Activated CD4-positive, alpha-beta T cell treated with anti-CD3 and anti-CD28 coated beads for 48 hours (primary cell): Measurements from ENCODE around the gene TLK1.
"Not testable (repeated sequence)": the region's sequence is repeated elsewhere in the genome, so short reads cannot be mapped to it uniquely, and the experiment has no call there.

Source experiments
- DNase-seq: peaks from one replicate; pipeline ENCODE4 v3.0.0-alpha.2; 2020

TLK1 gene

DNA sequence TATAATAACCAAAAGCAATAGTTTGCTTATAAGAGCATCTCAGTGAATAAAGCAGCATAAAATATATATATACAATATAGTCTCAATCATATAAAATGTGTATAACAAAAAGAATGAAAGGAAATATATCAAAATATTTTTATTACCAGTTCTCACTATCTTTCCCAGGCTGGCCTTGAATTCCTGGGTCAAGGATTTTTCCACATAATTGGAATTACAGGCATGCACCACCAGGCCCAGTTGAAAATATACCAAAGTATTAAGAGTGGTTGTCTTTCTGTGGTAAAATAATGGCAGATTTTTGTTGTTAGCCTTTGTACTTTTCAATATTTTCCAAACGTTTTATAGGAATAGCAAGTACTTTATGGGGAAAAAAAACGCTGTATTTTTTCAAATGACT is 8.6 kb upstream of the TLK1 start:
- no peak for DNase-seq

DNA sequence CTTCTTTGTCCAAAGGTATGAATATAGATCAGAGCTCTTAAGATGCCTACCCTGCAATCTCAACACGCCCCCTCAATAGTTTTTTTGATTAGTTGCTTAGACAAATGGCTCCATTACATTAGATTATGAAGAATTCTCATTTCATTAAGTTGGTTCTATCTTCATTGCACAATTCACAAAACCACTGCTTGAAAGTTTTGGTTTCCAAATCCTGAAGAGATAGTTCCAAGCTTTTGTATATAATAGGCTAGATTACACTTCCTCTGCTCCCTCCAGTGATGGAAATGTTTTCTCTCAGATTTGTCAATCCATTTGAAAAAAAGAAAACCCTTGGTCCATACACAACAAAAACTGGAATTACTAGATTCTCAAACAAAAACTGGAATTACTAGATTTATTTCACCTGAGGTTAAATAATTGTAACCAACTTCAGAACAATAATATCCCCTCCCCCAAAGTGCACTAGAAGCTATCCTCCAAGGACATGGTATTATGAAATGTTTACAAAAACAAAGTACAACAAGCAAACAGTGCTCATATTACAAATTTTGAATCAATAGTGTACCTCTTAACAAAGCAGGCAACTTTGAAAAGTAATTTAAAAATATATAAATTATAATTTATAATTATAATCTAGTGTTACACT is 6.8 kb upstream of the TLK1 start:
- DNase-seq, result no peak

DNA sequence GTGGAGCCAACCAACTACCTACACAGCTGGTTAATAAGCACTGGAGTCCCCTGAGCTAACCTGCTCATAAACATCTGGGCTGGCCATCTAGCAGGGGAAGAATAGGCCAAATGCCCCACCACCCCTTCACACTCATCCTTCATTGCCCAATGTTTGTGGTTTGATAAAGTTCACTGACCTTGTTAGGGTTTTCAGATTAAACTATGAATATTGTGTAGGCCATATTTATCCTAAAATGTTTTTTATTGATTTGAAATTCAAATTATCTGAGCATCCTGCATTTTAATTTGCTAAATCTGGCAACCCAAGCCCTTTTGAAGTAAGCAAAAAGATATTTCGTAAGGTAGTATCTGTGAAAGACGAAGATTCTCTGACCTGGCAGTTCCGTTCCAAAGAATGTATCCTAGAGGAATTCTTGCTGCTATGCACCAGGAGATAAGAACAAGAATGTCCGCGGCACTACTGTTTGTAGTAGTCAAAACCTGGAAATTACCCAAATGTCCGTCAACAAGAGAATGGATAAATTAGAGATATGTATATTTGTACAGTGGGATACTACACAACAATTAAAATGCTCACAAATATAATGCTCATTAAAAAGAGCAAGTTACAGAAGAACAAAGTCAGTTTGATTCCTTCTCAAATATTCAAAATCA is 5.8 kb upstream of the TLK1 start:
- no peak for DNase-seq

DNA sequence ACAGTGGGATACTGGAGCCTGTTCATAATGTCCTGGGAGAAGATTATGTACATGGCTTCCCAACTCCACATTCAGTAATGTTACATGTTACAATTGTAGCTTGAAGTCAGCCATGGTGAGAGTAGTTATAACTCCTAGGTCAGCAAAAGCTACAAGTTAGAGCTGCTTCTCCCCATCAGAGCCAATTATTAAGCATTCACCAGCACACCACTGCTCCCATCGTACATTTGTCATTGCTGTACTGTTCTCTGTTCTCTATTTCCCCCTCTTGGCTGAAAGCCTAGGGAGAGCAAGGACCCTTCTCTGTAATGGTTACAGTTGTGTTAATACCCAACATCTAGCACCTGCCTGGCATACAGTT is 5.3 kb upstream of the TLK1 start:
- DNase-seq, result no peak

DNA sequence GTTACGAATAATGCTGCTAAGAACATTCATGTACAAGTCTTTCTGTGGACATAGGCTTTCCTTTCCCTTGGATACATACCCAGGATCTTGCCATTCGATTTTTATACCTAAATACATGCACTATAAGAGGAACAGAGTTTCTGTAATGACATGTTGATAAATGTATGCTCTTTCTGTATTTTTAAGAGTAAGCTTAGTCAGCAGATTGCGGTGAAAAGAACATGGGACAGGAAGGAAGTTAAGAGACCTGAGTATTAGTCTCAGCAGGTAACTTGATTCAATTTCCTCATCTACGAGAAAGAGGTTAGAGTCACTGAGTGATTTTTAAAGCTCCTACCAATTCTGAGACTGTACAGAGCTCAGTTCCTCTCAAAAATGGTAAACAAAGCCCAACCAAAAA is 2.6 kb upstream of the TLK1 start:
- DNase-seq, result no peak

DNA sequence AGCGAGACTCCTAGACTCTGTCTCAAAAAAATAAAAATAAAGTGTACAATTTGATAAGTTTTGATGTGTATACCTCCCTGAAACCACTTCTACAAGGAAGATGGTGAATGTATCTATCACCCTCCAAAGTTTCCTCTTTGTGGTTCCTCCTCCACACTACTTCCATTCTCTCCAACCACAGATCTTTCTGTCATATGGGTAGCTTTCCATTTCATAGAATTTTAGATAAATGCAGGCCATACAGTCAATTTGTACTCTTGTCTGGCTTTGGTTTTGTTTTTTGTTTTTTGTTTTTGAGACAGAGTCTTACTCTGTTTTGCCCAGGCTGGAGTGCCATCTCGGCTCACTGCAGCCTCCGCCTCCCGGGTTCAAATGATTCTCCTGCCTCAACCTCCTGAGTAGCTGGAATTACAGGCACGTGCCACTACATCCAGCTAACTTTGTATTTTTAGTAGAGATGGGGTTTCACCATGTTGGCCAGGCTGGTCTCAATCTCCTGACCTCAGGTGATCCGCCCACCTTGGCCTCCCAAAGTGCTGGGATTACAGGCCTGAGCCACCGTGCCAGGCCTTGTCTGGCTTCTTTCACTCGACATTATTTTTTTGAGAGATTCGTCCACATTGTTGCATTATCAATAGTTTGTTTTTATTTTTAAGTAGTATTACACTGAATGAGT is 2.0 kb upstream of the TLK1 start:
- not testable (repeated sequence) for DNase-seq

DNA sequence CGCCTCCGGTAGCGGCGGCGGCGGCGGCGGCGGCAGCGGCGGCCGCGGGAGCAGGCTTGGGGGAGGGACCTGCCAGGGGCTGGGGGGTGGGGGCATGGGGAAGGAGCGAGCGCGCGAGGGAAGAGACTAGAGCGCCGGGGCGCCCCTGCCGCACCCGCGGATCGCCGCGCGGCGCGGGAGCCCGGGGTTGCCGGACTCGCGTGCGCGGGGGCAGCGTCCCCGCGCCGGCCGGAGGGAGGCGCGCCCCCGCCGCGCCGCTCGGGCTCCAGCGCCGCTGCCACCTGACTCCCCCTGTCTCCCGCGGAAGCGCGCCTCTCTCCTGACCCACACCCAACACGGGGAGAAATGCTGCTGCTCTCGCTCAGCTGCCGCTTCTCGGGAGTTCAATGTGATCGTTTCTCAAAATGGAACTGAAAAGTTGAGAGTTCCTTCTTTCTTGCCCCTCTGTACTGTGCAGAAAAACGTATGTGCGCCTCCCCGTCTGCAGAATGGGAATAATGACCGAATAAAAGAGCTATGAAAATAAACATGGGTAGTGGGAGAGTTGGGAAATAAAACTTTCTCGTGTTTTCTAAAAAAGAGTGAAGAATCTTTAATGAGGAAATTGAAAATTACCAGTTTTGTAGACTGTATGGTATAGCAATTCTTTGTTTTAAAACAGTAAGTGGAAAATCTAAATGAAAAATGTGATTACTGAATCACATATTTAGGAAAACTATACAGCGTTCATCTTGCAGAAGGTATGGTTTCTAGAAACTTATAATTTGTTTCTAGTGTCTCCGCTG is 455 bp upstream of the TLK1 start:
- DNase-seq, result peak; percentile 71

DNA sequence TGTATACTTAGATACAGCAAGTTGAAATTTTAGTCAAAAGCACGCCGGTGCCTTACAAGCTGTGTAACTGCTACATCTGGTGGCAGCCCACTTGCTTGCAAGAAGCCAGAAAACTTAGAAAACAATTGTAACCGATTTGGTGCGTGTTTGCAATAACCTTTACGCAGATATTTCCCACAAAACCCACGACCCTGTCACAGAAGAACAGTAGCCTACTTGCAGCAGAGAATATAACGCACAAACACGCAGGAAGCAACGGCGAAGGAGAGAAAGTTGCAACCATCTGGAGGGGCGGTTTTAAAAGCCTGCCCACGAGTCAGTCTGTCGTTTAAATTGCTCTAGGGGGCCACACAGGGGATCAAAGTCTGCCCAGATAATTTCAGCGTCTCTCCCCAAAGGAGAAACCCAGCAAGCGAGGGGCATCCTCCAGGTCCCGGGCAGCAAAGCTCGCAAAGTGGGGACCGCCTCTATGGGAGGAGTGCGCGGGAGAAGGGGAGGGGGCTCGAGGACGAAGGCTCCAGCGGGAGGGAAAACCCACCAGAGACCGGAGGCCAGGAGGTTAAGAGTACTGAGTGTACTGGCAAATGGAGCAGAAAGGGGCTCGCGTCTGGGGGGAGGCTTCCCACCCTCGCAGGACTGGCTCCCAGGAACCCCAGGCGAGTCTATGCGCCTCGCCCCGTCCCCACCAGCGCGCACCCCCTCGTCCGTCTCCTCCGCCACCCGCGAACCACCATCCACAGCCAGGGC is 1.1 kb downstream of the TLK1 start:
- DNase-seq, result peak; percentile 65

DNA sequence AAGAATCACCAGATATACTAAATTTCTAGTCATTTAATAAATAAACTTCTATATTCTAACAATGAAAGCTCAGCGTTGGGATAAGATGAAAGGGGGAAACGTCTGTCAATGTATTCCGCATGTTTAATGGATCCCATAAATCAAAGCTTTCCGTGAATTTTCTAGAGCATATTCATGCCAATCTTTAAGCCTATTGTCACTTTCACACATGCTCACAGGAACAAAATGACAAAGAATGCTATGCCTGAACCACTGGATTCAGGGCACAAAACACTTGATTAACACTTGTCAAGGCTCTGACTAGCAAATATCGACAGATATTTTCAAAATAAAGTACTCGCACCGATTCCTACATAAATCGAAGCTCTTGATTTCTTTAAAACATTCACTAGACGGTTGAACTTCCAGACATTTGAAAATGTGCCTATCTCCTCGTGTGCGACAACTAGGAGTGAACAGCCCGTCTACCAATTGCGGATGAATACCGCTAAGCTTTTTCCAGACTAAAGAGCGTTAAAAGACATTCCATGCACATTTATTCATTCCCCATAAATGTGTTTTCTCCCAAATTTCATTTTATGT is 1.8 kb downstream of the TLK1 start:
- DNase-seq, result no peak

DNA sequence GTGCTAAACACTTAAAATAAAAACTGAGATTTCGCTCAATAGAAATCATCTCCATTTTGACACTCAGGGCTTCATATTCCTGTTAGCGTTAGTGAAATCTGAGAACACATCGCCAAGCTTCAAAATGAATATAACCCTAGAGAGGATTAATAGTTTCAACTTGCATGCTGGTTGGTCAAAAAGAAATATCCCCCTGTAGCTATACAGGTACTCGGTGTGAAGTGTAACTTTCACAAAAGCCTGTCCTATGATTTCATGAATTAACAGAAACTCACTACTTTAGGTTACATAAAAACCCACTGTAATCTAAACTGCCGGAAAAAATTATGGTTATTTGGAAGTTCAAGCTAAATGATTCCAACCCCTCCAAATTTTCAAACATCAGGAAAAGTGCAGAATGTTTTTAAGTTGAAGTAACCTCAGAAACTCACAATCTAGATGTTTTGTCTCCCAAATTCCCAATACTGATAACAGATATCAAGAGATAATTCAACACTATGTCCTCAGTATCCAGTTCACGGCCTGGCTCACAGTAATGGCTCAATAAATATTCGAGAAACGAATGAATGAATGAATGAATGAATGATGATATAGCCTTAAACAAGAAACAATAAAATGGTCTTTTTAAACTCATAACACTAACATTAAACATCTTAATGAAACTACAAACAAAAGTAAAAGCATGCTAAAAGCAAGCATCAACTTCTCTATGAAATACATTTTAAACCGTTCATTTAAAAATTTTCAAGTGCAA is 2.5 kb downstream of the TLK1 start:
- no peak for DNase-seq

DNA sequence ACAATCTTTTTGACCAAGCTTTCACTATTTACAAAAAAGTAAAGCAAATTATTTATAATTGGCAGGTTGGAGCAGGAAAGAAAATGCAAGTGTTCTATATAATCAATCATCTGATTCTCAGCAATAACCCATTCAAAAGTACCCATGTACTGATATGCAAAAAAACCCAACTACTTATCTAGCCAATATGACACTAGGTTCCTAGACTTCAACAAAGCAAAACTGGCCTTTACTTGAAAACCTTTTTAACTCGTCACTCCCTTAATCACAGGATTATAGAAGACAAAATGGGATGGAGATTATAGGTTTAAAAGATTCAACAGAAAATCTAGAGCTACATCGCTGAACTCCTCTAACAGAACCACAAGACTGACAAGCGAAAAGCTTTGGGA is 3.6 kb downstream of the TLK1 start:
- DNase-seq, result no peak

DNA sequence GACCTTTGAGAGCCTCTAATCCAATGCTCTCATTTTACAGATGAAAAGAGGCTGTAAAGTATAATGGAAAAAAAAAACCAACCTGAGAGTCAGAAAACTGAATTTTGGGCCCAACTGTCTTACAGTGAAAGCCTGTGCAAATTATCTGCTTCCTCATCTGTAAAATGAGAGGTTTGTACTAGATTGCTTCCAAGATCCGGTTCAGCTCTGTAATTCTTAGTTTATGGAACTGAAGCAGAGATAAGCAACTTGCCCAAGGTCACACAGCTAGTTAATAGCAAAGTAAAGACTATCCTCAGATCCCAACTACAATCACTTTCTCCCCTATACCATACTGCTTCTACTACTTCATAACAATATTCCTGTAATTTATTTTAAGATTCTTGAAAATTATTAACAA is 6.3 kb downstream of the TLK1 start:
- no peak for DNase-seq

DNA sequence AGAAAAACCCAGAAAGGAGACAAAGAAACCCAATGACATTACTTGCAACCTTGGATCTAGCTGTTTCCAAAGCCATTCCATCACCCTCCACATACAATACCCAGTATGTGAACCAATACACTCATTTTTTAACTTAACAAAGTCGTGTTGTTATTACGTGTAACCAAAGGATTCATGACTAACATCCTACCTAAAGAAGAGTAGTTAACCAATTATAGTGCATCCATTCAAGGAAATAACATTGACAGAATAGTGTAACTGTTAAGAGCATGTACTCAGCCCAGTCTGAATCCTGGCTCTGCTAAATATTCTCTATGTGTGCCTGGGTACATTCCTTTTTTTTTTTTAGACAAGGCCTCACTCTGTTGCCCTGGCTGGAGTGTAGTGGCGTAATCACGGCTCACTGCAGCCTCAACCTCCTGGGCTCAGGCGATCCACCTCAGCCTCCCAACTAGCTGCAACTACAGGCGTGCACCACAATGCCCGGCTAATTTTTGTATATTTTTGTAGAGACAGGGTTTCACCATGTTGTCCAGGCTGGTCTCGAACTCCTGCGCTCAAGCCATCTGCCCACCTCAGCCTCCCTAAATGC is 9.9 kb downstream of the TLK1 start:
- no peak for DNase-seq

DNA sequence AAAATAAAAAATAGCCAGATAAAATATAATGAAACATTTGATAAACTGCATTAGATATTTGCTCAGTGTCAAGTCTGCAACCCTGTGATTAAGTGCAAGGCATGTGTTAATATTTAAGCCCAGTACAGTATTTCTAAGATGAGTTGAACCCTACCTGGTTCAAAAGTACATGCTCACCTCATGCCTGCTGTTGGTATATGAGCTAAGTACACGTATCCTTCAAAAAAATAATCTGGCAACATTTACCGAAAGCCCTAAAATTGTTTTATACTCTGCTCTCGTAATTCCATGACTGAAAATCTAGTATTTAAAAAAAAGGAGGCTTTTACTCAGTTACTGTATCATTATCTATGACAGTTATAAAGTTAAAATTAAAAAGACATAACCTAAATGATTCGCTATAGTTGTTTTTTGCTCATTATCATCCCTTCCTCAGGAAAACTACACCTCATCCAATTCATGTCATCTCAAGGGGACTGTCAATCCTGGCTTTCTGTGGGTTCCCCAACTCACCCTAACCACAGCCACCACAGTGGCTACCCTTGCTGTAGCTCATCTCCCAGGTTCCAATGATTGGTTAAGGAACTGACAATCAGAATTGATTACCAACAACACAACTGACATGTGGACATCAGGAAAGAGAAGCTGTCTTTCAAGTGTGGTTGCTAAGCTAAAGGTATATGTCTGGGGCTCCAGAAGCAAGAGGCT is 10.6 kb downstream of the TLK1 start:
- peak; percentile 21 for DNase-seq

DNA sequence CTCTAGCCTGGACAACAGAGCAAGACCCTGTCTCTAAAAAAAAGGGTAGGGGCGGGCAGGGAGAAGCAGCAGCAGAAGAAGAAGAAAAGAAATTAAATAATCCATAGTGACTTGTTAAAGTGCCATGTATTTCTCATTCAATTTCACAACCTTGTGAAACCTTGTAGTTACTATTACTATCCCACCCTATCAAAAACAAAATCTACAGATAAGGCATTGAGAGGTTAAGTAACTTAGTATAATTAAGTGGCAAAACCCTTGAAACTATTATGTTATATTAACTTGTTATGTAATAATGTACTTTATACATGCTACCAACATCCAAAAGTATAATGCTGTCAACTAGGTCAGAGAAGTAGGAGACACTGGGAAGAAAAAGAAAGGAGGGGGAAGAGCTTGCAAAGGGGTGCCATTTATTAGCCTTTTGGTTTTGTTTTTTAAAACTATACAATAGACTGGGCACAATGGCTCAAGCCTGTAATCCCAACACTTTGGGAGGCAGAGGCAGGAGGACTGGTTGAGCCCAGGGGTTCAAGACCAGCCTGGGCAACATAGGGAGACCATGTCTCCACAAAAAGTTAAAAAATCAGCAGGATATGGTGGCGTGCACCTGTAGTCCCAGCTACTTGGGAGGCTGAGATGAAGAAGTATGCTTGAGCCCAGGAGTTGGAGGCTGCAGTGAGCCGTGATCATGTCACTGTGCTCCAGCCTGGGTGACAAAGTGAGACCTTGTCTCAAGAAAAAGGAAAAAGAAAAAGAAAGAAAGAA is 11.3 kb downstream of the TLK1 start:
- DNase-seq, result no peak

DNA sequence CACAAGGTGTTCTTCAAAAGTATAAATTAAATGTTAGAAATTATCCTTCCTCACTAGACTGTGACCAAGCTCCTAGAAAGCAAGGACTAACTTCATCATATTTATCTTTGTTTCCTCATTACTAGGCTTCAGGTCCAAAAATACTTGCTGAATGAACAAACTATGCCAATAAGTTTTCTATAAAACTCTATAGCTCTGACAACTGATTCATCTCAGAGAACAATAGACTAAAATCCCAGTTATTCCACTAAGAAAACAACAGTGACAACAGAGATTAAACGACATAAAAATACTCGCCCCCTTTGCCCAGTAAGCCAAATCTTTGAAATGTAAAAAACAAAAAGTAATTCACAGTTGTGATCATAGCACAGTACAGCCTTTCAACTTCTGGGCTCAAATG is 13.6 kb downstream of the TLK1 start:
- DNase-seq, result no peak

DNA sequence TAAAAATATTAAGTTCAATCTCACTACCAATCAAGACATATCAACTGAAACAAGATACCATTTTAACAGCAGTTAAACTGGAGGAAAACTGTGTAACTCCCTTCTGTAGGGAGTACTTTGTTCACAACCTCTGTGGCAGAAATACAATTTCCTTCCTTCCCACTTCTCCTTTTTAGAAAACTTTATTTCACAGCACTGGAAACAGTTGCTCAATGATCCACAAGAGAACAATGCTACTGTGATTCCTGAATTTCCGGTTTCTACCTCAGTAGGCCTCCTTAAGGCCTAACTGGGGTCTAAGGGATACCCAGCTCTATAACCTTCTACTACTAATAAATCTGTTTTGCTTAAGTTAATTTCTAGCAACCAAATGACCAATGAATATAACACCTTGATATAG is 14.1 kb downstream of the TLK1 start:
- no peak for DNase-seq

DNA sequence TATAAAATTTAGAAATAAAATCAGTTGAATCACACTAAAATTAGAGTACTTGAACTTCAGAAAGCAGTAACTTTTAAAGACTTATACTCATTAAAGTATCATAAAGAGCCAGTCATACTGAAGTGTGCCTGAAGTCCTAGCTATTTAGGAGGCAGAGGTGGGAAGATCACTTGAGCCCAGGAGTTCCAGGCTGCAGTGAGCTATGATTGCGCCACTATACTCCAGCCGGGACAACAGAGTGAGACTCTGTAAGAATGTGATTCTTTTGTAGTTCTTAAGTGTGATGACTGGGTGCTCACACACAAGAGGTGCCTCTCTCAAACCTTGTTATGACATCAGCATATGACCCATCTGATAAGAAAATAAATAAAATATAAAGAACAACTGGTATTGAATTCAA is 14.6 kb downstream of the TLK1 start:
- no peak for DNase-seq

DNA sequence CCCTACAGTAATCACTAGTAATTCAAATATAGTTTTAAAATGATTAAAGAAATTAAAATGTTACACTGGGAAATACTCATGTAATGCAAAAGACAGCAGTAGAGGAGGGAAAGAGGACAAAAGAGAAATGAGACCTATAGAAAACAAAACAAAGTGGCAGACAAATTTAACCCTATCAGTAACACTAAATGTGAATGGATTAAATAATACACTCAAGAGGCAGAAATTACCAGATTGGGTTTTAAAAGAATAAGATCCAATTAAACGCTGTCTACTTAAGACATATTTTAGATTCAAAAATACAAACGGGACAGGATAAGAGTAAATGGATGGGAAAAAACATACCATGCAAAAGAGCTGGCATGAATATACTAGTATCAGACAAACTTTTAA is 17.0 kb downstream of the TLK1 start:
- DNase-seq, result no peak

DNA sequence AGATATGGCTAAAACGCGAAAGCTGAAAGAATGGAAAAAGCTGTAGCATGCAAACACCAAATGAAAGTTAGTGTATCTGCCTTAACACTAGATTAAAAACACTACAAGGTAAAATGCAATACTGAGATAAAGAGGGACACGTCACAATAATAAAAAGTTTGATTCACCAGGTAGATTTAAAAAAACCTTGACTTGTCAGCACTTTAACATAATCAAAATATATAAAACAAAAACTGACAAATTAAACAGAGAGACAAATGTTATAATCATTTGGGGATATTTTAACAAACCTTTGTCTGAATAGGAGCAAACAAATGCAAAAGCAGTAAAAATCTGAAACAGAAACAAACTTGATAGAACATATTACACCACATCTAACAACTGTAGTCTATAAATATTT is 18.3 kb downstream of the TLK1 start:
- DNase-seq, result no peak
